Activated T-helper 1 cell treated with Interleukin-2 at 50 U/mL for 16 hours (primary cell): ENCODE measurements around the gene POC1A.
"Not testable (repeated sequence)": the region's sequence is repeated elsewhere in the genome, so short reads cannot be mapped to it uniquely, and the experiment has no call there.

ENCODE experiments used
- DNase-seq: peaks from one replicate; pipeline ENCODE4 v3.0.0-alpha.2; 2020; ENCODE audit warnings: low read depth

The POC1A gene

GRCh38 chr3:52183786-52184445, 29.7 kb upstream of the POC1A start:
- DNase-seq, result no peak

- no peak for DNase-seq
Observed at GRCh38 chr3:52182691-52183090, 28.5 kb upstream of the POC1A start.

GRCh38 chr3:52182196-52182595, 28.0 kb upstream of the POC1A start:
- no peak for DNase-seq

GRCh38 chr3:52181543-52181942, 27.3 kb upstream of the POC1A start:
- DNase-seq, result no peak

- DNase-seq, result no peak
Observed at GRCh38 chr3:52178537-52178936, 24.3 kb upstream of the POC1A start.

- not testable (repeated sequence) for DNase-seq
Observed at GRCh38 chr3:52178126-52178525, 23.9 kb upstream of the POC1A start.

GRCh38 chr3:52177701-52178042, 23.4 kb upstream of the POC1A start:
- no peak for DNase-seq

- no peak for DNase-seq
Observed at GRCh38 chr3:52176951-52177700, 22.9 kb upstream of the POC1A start.

- no peak for DNase-seq
Observed at GRCh38 chr3:52176180-52176752, 22.0 kb upstream of the POC1A start.

GRCh38 chr3:52175416-52176179, 21.4 kb upstream of the POC1A start:
- DNase-seq, result no peak

- DNase-seq, result no peak
Observed at GRCh38 chr3:52174896-52175295, 20.7 kb upstream of the POC1A start.

GRCh38 chr3:52173101-52173500, 18.9 kb upstream of the POC1A start:
- no peak for DNase-seq

- DNase-seq, result no peak
Observed at GRCh38 chr3:52172262-52172757, 18.1 kb upstream of the POC1A start.

- DNase-seq, result no peak
Observed at GRCh38 chr3:52171514-52172261, 17.5 kb upstream of the POC1A start.

- not testable (repeated sequence) for DNase-seq
Observed at GRCh38 chr3:52170217-52170616, 16.0 kb upstream of the POC1A start.

- no peak for DNase-seq
Observed at GRCh38 chr3:52167240-52167639, 13.0 kb upstream of the POC1A start.

- DNase-seq, result no peak
Observed at GRCh38 chr3:52162250-52162872, 8.1 kb upstream of the POC1A start.

GRCh38 chr3:52159503-52159902, 5.3 kb upstream of the POC1A start:
- no peak for DNase-seq

- no peak for DNase-seq
Observed at GRCh38 chr3:52155912-52156311, 1.7 kb upstream of the POC1A start.

GRCh38 chr3:52153389-52154096, 680 bp downstream of the POC1A start:
- no peak for DNase-seq

- not testable (repeated sequence) for DNase-seq
Observed at GRCh38 chr3:52151991-52152390, 2.2 kb downstream of the POC1A start.
